T-helper 2 cell treated with Interferon-gamma antibody and Interleukin-4, amounts not matched to agents 5 μg/mL and 100 μg/mL, for 36 hours (primary cell): ENCODE measurements around the gene IGIP.

Experiments
- DNase-seq: peaks from one replicate; pipeline ENCODE4 v3.0.0; 2021; ENCODE audit warnings: low spot score
- H3K27ac Mint-ChIP-seq: one replicate; pipeline ENCODE4 v1.8.0; 2021; ENCODE audit warnings: mild to moderate bottlenecking, mixed read lengths
- H3K27me3 Mint-ChIP-seq: one replicate; pipeline ENCODE4 v1.8.0; 2021; ENCODE audit warnings: low read depth, mixed read lengths
- H3K36me3 Mint-ChIP-seq: one replicate; pipeline ENCODE4 v1.8.0; 2021; ENCODE audit warnings: low read depth, mixed read lengths
- H3K4me1 Mint-ChIP-seq: one replicate; pipeline ENCODE4 v1.8.0; 2021; ENCODE audit warnings: low read depth, mixed read lengths
- H3K4me3 Mint-ChIP-seq: one replicate; pipeline ENCODE4 v1.8.0; 2022; ENCODE audit warnings: mild to moderate bottlenecking, moderate library complexity, mixed read lengths
- H3K9me3 Mint-ChIP-seq: one replicate; pipeline ENCODE4 v1.8.0; 2021; ENCODE audit warnings: mixed read lengths

Gene IGIP

DNA sequence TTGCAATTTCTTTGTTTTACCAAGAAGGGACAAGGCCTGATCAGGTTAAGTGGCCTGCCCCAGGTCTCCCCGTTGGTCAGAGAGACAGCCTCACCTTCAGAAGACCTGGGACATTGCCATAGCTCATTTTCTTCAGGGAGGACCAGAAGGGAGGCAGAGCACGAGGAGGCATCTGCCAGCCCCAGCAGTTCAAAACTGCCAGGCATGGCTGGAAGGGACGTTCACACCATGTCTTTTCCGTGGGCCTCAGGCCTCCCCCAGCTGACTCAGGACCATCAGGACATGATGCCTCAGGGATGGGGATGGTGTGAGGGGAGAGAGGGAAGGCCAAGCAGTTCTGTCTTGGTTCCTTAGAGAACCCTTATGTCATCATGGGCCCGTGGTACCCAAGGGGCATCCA lies 16.5 kb downstream of the IGIP start:
- Mint-ChIP-seq H3K27me3 (peaks cover 28% of the 10 kb centered on the region), H3K36me3 (peaks cover 2% of the 10 kb centered on the region), H3K9me3 (no peaks in the 10 kb centered on the region), H3K4me1 (peaks cover 5% of the 10 kb centered on the region), H3K27ac (no peak overlapping the region), H3K4me3 (no peak overlapping the region)
- DNase-seq: no peak

DNA sequence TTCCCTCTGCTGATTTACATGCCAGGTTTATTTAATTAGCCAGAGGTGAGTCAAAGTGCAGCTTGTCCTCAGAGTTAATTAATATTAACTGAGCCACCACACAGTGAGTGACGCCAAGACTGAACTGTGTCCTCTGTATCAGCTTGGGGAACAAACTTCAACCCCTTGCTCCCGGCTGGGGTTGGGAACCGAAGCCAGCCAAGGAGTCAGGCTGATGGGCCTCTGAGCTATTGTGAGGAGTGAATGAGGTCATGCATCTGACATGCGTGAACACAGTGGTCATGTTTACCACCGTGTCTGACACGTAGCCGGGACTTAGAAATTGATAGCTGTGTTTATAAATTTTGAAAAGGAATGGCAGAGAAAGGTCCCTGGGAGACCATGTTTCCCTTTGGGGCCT lies 17.1 kb downstream of the IGIP start:
- Mint-ChIP-seq H3K36me3 (peaks cover 2% of the 10 kb centered on the region), H3K9me3 (no peaks in the 10 kb centered on the region), H3K27ac (no peak overlapping the region), H3K4me3 (no peak overlapping the region), H3K27me3 (peaks cover 34% of the 10 kb centered on the region), H3K4me1 (peaks cover 5% of the 10 kb centered on the region)
- DNase-seq: no peak

DNA sequence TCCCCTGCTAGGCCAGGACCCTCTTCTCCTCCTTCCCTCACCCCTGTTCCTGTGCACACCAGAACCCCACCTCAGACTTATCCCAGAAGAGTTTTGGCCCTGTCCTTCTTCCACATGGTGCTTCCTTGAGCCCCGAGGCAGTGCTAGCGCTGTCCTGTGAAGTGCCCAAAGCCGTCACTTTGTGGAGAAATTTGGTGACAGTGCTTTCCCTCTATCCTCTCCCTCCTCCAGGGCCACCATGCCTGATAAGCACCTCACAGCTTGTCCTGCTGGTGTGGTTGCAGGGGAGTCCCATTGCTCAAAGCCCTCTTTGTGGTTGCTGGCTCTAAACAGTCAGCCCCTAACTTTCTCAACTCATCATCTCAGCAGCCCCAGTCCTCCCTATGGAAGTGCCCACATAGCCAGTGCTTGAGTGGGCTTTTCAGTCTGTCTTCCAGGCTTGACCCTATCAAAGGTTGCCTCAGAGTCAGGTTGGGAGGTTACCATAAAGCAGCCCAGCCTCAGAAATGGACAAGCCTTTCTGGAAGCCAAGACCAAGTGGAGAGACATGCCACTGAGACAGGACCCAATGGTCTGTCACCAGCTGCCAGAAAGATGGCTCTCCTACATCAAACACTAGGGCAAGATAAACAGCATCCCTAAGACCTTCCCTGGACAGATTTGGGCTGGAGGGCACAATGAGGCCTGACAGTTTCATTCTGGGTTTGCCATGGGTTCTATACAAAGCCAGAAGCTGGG lies 18.0 kb downstream of the IGIP start:
- peaks cover 38% of the 10 kb centered on the region for H3K27me3 Mint-ChIP-seq
- no peak overlapping the region for H3K4me3 Mint-ChIP-seq
- no peak for DNase-seq
- peaks cover 2% of the 10 kb centered on the region for H3K36me3 Mint-ChIP-seq
- H3K4me1 Mint-ChIP-seq: peaks cover 5% of the 10 kb centered on the region
- H3K27ac Mint-ChIP-seq: no peak overlapping the region
- H3K9me3 Mint-ChIP-seq: no peaks in the 10 kb centered on the region

DNA sequence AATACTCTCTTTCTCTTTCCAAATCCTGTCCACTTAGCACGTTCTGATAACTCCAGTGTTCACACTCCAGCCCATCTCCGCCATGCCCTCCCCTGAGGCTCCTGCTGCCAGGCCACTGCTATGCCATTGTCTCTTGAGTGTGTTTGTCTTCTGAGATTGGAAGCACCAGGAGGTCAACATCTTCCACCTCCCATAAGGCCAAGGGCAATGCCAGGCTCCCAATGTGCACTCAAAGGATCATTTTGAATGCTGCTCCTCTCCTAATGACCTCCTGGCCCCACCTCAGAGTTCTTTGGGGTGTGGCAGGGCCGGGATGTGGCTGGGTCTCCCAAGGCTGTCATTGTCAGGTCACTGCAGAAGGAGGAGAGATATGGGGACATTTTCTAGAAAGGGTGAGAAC lies 19.5 kb downstream of the IGIP start:
- Mint-ChIP-seq H3K27me3 (peaks cover 33% of the 10 kb centered on the region), H3K9me3 (no peaks in the 10 kb centered on the region), H3K27ac (no peak overlapping the region), H3K36me3 (peaks cover 2% of the 10 kb centered on the region), H3K4me1 (peaks cover 5% of the 10 kb centered on the region), H3K4me3 (peak overlapping the region; percentile 6)
- DNase-seq: no peak

DNA sequence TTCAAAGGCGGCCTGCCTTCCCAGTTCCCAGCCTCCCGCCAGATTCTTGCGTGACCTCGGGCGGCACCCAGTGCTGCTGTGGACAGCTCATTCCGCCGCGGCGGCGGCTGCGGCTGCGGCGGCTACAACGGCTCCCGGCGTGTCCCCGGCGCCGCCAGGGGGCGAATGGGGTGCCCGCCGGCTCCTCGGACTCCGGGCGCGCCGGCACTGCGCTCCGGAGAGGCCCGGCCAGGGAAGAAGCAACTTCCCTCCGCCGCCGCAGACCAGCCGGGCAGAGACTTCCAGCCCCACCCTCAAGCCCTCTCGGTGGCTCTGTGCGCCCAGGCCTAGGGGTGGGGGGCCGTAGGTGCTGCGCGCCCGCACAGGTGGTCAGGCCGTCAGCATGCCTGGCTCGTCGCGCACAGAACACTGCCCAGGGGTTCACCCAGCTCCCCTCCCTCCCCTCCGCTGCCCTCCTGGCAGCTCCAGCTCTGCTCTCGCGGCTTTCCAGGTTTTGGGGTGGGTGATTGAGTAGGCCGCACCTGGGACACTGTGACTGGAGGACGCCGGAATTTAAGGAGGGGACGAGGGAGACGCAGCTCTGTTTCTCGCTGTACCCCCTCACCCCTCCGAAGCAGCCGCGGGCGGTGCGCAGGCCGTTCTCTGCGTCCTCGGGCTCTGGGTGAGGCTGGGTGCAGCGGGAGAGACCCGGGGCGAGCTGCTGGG lies 20.2 kb downstream of the IGIP start:
- peaks cover 5% of the 10 kb centered on the region for H3K4me1 Mint-ChIP-seq

DNA sequence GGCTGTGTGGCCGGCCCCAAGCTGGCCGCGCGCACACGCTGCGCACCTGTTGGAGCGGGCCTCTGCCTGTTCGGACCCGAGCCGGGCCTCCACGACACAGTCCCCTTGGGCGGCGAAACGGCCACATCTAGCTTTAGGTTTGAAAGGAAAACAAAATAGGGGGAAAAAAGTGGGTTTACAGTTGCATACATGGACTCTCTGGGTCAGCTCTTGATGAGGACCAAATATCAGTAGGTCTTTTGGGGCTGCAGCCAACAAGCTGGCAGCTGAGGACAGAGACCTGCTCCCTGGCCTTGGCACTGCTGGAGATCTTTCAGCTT lies 20.7 kb downstream of the IGIP start:
- DNase-seq: no peak
- Mint-ChIP-seq H3K9me3 (no peaks in the 10 kb centered on the region), H3K27ac (no peak overlapping the region), H3K27me3 (peaks cover 31% of the 10 kb centered on the region), H3K4me3 (no peak overlapping the region), H3K36me3 (peaks cover 2% of the 10 kb centered on the region), H3K4me1 (peaks cover 5% of the 10 kb centered on the region)

More for the DNA sequence above, 20.2 kb downstream of the IGIP start:
- peaks cover 31% of the 10 kb centered on the region for H3K27me3 Mint-ChIP-seq
- no peak overlapping the region for H3K27ac Mint-ChIP-seq
- DNase-seq: peak; percentile 53
- H3K9me3 Mint-ChIP-seq: no peaks in the 10 kb centered on the region
- H3K36me3 Mint-ChIP-seq: peaks cover 2% of the 10 kb centered on the region
- H3K4me3 Mint-ChIP-seq: no peak overlapping the region

DNA sequence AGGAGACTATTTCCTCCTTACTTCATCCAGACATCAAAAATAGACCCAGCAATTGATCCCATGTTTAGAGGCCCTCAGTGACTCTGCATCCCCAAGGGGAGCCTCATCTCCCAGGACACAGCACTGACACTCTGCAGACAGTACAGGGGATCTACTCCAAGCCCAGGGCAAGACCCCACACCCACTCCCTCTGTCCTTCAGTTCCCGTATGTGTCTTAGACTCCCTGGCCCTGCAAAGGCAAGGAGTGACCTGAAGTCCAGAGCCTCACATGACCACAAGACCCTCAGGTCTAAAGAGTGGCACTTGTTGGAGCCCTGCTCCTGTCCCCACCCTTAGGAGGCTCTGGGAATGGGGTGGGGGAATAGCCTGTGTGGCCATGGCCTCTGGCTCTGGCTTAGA lies 21.7 kb downstream of the IGIP start:
- peaks cover 31% of the 10 kb centered on the region for H3K27me3 Mint-ChIP-seq
- peaks cover 6% of the 10 kb centered on the region for H3K4me1 Mint-ChIP-seq
- DNase-seq: no peak
- H3K27ac Mint-ChIP-seq: no peak overlapping the region
- peaks cover 2% of the 10 kb centered on the region for H3K36me3 Mint-ChIP-seq
- no peaks in the 10 kb centered on the region for H3K9me3 Mint-ChIP-seq
- H3K4me3 Mint-ChIP-seq: no peak overlapping the region

DNA sequence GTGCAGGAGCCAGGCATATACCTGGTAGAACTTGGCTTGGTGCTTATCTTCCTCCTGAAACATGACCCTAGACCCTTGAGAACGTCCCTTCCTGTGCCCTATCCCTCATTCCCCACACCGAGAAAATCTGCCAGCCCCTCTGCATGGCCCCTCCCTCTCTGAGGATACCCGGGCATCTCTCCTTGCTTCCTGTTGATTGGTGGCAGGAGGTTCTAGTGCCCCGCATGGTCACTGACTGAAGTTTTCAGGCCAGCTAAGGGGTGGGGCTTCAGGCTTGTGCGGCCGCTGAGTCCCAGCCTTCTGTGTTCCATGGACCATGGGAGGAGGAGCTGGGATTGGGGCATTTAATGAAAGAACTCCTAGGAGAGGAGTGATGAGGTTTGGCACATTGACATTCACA lies 22.8 kb downstream of the IGIP start:
- Mint-ChIP-seq H3K36me3 (peaks cover 2% of the 10 kb centered on the region), H3K27me3 (peaks cover 31% of the 10 kb centered on the region), H3K4me3 (no peak overlapping the region), H3K9me3 (no peaks in the 10 kb centered on the region), H3K4me1 (peaks cover 6% of the 10 kb centered on the region), H3K27ac (no peak overlapping the region)
- no peak for DNase-seq

DNA sequence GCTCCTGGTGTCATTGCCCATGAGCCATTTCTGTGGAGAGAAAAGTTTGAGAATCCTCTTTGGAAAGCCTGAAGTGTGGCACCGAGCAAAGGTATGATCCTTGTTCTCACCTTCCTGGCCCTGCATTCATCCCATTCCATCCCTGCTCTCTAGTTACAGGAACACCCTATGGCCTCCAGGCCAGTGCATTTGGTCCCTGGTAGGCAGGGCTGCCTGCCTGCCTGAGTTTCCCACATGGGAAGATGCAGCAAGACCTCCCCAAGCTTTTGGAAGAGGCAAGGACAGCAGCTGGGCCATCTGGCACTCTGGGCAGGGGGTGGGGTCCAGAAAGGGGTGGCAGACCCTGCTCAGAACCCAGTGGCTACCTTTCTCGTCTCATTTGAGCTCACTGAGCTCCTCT lies 24.5 kb downstream of the IGIP start:
- Mint-ChIP-seq H3K27me3 (peaks cover 25% of the 10 kb centered on the region), H3K4me3 (no peak overlapping the region), H3K4me1 (peaks cover 5% of the 10 kb centered on the region), H3K36me3 (peaks cover 2% of the 10 kb centered on the region), H3K27ac (no peak overlapping the region), H3K9me3 (no peaks in the 10 kb centered on the region)
- DNase-seq: no peak

DNA sequence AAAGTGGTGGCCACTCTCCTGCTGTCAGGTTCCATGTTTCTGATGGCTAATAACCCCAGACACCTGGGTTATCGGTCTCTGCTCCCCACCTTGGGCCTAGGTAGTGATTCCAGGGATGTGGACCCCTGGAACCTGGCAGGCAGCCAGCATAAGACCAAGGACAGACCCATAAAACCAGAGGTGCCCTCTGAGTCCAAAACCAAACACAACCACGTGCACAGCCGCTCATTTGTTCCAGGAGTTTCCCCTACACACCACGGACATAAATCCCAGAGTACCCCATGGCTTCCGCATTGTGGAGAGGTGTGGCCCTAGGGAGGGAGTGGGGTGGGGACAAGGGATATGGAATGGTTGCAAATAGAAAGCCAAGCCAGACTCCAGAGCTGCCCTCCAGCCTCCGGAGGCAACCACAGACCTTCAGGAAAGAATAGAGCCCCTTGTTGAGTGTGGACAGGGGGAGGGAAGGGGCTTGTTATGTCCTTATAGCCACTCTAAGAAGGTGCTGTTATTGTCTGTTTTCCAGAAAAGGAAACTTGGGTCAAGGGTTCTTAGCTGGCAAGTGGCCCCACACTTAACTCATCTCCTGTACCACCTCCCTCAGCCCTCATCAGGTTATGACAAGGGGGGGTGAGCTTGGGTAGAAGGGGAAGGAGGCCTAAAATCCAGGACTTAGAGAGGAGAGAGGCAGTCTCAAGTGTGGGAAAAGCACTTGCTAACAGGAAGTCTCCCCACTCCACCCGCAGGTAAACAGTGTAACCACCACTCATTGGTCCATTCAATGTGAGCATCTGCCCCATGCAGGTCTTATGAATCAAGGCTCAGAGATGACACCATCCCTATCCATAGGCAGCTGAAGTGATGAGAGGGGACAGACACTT lies 25.6 kb downstream of the IGIP start:
- no peak for DNase-seq
- H3K4me1 Mint-ChIP-seq: peaks cover 2% of the 10 kb centered on the region
- H3K27ac Mint-ChIP-seq: no peak overlapping the region
- H3K27me3 Mint-ChIP-seq: peaks cover 20% of the 10 kb centered on the region
- H3K9me3 Mint-ChIP-seq: no peaks in the 10 kb centered on the region
- peaks cover 2% of the 10 kb centered on the region for H3K36me3 Mint-ChIP-seq
- H3K4me3 Mint-ChIP-seq: no peak overlapping the region

DNA sequence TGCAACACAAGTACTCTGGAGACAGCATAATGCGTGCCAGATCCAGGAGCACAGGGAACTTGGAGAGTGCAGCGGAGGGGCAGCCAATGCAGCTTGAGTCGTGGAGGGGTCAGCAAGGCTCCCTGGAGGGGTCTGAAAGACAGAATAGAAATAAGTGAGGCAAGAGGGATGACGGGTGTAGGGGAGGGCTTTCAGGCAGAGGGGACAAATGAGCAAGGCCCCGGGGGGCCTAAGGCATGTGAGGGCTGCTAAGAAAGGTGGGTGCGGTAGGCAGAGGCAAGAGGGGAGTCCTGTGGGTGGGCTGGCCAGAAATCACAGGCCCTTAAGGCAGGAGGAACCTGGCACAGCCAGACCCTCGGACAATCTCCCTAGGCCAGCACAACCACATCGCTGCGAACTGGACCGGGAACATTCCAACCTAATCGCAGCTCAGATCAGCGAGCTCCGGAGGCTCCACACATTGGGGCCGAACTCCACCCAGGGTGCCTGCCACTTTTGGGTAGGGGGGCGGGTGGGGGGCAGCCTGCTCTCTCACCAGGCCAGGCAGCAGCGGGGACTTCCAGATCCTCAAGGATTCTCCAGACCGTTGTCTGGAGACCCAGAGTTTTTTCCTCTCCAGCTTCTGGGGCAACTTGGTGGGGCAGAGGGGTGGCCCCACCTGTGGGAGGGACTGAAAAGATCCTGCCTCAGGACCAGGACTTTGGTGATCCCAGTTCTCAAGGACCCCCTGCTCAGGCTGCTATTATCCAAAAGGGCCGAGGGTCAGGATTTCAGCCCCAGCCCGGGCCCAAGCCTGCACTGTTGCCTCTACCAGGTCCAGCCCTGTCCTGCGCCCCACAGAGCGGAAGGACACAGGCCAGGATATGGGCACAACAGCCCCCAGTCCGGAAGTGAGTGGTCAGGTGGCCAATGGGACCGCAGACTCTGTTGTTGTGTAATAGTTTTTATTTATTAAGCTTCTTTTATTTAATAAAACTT lies 26.6 kb downstream of the IGIP start:
- Mint-ChIP-seq H3K27ac (no peak overlapping the region), H3K4me3 (no peak overlapping the region), H3K9me3 (no peaks in the 10 kb centered on the region), H3K27me3 (peaks cover 11% of the 10 kb centered on the region), H3K4me1 (peaks cover 5% of the 10 kb centered on the region), H3K36me3 (no peaks in the 10 kb centered on the region)
- DNase-seq: no peak

DNA sequence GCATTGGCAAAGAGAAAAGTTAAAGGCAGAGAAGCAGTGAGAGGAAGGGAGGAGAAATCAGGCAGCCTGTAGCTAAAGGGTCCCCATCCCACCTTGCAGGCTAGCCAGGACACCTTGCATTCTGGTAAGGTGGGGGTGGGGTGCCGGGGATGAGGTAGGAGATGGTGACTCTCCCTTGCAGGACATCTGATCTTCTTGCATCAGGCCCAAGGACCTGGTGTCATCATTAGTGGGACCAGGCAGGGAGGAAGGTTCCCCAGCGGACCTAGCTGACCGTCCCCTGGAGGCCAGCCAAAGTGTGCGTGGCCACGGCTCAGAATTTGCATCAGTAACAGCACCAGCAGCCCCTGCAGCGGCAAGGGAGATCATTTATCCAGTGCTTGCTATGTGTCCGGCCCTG lies 27.5 kb downstream of the IGIP start:
- DNase-seq: no peak
- Mint-ChIP-seq H3K27me3 (peaks cover 2% of the 10 kb centered on the region), H3K9me3 (no peaks in the 10 kb centered on the region), H3K4me1 (peaks cover 5% of the 10 kb centered on the region), H3K4me3 (no peak overlapping the region), H3K27ac (no peak overlapping the region), H3K36me3 (no peaks in the 10 kb centered on the region)

DNA sequence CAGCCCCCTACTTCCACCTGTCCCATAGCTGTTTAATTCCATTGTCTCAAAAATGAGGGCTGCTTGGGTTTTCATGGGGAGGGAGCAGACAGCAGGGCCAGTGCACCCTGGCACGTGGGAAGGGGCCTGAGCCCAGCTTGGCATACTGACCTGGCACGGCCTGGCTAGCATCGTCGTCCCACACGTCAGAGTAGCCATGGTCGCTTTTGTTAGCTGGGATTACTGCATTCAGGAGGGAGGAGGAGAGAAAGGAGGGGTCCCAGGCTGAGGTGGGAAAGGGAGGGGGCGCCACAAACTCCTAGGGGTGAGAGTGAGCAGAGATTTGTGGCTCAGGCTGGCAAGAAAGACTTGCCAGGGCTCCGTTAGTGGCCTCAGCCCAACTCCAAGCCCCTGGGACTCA lies 28.2 kb downstream of the IGIP start:
- H3K27ac Mint-ChIP-seq: no peak overlapping the region
- no peak overlapping the region for H3K4me3 Mint-ChIP-seq
- peaks cover 2% of the 10 kb centered on the region for H3K27me3 Mint-ChIP-seq
- no peak for DNase-seq
- H3K36me3 Mint-ChIP-seq: no peaks in the 10 kb centered on the region
- no peaks in the 10 kb centered on the region for H3K9me3 Mint-ChIP-seq
- peaks cover 5% of the 10 kb centered on the region for H3K4me1 Mint-ChIP-seq
